ENCODE results near the gene GPC4. TPM values are rescaled to one million over a fixed set of nuclear protein-coding genes. Genes with fewer than 3 reads are reported as not detected.

GPC4 gene
- total RNA-seq, 1 donor from 2014 or later = 69.0 TPM

DNA sequence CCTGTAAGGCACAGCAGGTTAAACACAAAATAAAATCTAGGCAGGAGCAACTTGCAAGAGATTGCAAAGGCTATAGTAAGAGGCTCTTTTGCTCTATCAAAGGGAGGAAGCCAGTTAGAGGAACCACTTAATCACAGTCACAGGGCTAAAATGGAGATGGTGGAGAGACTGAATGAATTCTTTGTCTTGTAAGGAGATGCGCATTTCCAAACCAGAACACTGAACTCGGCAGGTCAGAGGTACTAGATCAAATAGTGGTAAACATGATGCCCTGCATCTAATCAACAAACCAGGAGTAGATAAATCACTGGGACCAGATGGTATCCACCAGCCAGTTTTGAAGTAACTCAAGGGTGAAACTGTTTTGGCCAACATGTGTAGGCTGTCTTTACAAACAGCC is 55.8 kb downstream of the GPC4 start:
- Mint-ChIP-seq H3K27ac (no peak overlapping the region), H3K36me3 (peaks cover 20% of the 10 kb centered on the region), H3K9me3 (no peaks in the 10 kb centered on the region), H3K4me3 (no peak overlapping the region), H3K27me3 (peaks cover 4% of the 10 kb centered on the region), H3K4me1 (ENCODE audit: unreplicated experiment) (peaks cover 28% of the 10 kb centered on the region)
- DNase-seq (ENCODE audit: extremely low spot score, unreplicated experiment) = no peak
- TF ChIP-seq, protein P1, sequence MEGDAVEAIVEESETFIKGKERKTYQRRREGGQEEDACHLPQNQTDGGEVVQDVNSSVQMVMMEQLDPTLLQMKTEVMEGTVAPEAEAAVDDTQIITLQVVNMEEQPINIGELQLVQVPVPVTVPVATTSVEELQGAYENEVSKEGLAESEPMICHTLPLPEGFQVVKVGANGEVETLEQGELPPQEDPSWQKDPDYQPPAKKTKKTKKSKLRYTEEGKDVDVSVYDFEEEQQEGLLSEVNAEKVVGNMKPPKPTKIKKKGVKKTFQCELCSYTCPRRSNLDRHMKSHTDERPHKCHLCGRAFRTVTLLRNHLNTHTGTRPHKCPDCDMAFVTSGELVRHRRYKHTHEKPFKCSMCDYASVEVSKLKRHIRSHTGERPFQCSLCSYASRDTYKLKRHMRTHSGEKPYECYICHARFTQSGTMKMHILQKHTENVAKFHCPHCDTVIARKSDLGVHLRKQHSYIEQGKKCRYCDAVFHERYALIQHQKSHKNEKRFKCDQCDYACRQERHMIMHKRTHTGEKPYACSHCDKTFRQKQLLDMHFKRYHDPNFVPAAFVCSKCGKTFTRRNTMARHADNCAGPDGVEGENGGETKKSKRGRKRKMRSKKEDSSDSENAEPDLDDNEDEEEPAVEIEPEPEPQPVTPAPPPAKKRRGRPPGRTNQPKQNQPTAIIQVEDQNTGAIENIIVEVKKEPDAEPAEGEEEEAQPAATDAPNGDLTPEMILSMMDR (conservative IDR thresholded peaks at IDR 0.05) = no peak

DNA sequence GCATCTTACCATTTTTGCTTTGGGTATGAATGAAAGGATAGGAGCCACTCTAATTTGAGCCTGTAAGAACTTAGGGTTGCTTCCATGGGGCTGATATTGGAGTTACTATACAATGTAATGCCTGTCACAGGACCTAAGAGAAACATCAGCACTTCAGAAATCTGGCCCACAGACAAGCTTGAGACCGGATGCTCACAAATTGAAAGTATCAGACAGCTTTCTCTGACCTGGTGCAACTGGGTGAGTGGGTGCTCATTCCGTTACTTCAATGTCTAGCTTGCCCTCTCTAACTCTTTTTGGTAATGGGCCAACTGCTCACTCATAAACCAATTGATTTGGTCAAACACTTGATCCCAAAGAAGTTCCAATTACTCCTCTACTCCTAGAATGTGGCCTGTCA is 62.1 kb downstream of the GPC4 start:
- Mint-ChIP-seq H3K9me3 (no peaks in the 10 kb centered on the region), H3K4me1 (ENCODE audit: unreplicated experiment) (peaks cover 35% of the 10 kb centered on the region), H3K4me3 (no peak overlapping the region), H3K27me3 (no peaks in the 10 kb centered on the region), H3K27ac (no peak overlapping the region), H3K36me3 (peaks cover 10% of the 10 kb centered on the region)
- TF ChIP-seq, protein P1 (conservative IDR thresholded peaks at IDR 0.05) = no peak
- no peak for DNase-seq (ENCODE audit: extremely low spot score, unreplicated experiment)

DNA sequence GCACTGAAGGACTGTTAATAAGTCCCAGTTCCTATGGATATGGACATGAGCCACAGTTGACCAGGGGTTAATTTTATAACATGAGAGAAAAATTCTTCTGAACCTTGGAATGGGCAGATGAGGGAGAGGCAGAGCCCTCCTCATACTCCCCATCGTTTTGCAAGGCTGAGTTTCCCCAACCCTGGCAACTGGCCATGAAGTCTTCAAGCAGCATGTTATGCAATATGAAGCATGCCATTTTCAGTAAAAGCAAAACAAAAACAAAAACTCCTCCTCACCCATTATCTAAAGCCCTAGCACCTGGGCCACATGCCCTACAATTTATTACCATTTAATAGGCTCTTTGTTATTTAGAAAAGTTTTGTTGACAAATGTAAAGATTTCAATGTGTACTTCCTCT is 64.5 kb downstream of the GPC4 start:
- DNase-seq (ENCODE audit: extremely low spot score, unreplicated experiment) = no peak
- TF ChIP-seq, protein P1 (conservative IDR thresholded peaks at IDR 0.05) = no peak
- no peak overlapping the region for H3K4me3 Mint-ChIP-seq
- H3K4me1 Mint-ChIP-seq (ENCODE audit: unreplicated experiment) = peaks cover 39% of the 10 kb centered on the region
- no peaks in the 10 kb centered on the region for H3K27me3 Mint-ChIP-seq
- H3K9me3 Mint-ChIP-seq = no peaks in the 10 kb centered on the region
- no peak overlapping the region for H3K27ac Mint-ChIP-seq
- H3K36me3 Mint-ChIP-seq = peaks cover 8% of the 10 kb centered on the region

GRCh38 chrX:133346026-133346425 is 69.3 kb downstream of the GPC4 start:
- H3K27ac Mint-ChIP-seq = no peak overlapping the region
- H3K9me3 Mint-ChIP-seq = no peaks in the 10 kb centered on the region
- DNase-seq (ENCODE audit: extremely low spot score, unreplicated experiment) = no peak
- H3K4me3 Mint-ChIP-seq = no peak overlapping the region
- TF ChIP-seq, protein P1 (conservative IDR thresholded peaks at IDR 0.05) = no peak
- H3K36me3 Mint-ChIP-seq = peaks cover 5% of the 10 kb centered on the region
- H3K27me3 Mint-ChIP-seq = no peaks in the 10 kb centered on the region
- H3K4me1 Mint-ChIP-seq (ENCODE audit: unreplicated experiment) = peaks cover 38% of the 10 kb centered on the region

DNA sequence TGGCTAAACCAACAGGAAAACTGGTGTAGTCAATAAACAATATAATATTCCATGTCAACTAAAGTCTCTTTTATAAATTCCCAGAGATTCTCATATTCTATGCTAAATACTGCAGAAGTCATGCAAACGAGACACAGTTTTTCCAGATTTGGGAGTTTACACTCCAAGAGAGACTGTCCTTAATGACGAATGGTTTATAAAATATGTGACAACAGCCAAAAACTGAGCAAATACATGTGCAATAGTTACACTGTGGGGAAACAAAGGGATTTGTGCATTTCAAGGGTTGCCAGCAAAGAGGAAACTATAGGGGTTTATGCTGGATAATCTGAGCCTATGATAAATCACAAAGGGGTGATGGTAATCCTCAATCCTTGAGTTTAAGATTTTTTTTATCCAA is 75.7 kb downstream of the GPC4 start:
- Mint-ChIP-seq H3K27me3 (no peaks in the 10 kb centered on the region), H3K4me3 (no peak overlapping the region), H3K36me3 (peaks cover 15% of the 10 kb centered on the region), H3K9me3 (no peaks in the 10 kb centered on the region), H3K27ac (no peak overlapping the region), H3K4me1 (ENCODE audit: unreplicated experiment) (peaks cover 53% of the 10 kb centered on the region)
- DNase-seq (ENCODE audit: extremely low spot score, unreplicated experiment) = no peak
- TF ChIP-seq, protein P1 (conservative IDR thresholded peaks at IDR 0.05) = no peak

DNA sequence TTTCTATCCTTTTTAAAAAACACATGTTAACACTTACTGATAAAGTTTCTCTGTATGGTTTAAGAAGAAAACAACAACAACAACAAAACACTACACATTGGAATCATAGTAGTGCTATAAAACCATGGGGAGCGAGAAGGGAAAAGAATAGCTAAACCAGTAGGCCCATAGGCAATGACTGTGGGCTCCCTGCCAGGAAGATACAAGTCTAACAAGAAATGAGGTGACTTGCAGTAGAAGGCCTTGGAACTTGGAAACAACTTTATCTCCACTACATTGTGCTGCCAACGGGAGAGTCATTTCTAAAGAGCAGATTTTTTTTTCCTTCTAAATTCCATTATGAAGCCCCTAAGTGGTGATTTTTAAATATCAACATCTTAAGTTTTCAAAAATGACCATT is 78.0 kb downstream of the GPC4 start:
- TF ChIP-seq, protein P1 (conservative IDR thresholded peaks at IDR 0.05) = no peak
- H3K36me3 Mint-ChIP-seq = peaks cover 20% of the 10 kb centered on the region
- H3K4me3 Mint-ChIP-seq = peak overlapping the region; percentile 5
- peaks cover 64% of the 10 kb centered on the region for H3K4me1 Mint-ChIP-seq (ENCODE audit: unreplicated experiment)
- H3K27me3 Mint-ChIP-seq = no peaks in the 10 kb centered on the region
- DNase-seq (ENCODE audit: extremely low spot score, unreplicated experiment) = no peak
- peak overlapping the region; percentile 12 for H3K27ac Mint-ChIP-seq
- peaks cover 4% of the 10 kb centered on the region for H3K9me3 Mint-ChIP-seq
